Uterus (tissue), 4 donors: ENCODE results near the gene ELOVL4. TPM values are rescaled to one million over a fixed set of nuclear protein-coding genes. Genes with fewer than 3 reads are reported as not detected.

Source experiments
- DNase-seq, 2 donors: peaks; one replicate each; pipeline ENCODE4 v3.0.0-alpha.2; 2019 to 2020
- H3K27ac ChIP-seq, 2 donors: fragments of 200-600 bp; sonication (generic); 1 replicate in 1 of 2; 2 replicates in 1 of 2; pipeline ENCODE4 v1.5.1; 2016 to 2018
- H3K27me3 ChIP-seq, 2 donors: fragments of 200-600 bp; sonication (generic); one replicate each; pipeline ENCODE4 v1.5.1; 2018 to 2019; ENCODE audit warnings: control low read depth in 1 of 2
- H3K36me3 ChIP-seq, 2 donors: fragments of 200-600 bp; sonication (generic); one replicate each; pipeline ENCODE4 v1.5.1; 2019; ENCODE audit warnings: control low read depth in 1 of 2
- H3K4me1 ChIP-seq, 2 donors: fragments of 200-600 bp; sonication (generic); one replicate each; pipeline ENCODE4 v1.5.1; 2018 to 2019; ENCODE audit warnings: control low read depth in 1 of 2
- H3K4me3 ChIP-seq, 2 donors: fragments of 200-600 bp; sonication (generic); 1 replicate in 1 of 2; 2 replicates in 1 of 2; pipeline ENCODE4 v1.5.1; 2018 to 2019; ENCODE audit warnings: mild to moderate bottlenecking in 1 of 2
- H3K9me3 ChIP-seq, 2 donors: fragments of 200-600 bp; sonication (generic); one replicate each; pipeline ENCODE4 v1.5.1; 2019; ENCODE audit warnings: control low read depth in 1 of 2
- CTCF ChIP-seq, 4 experiments: fragments of 200-600 bp in 2 of 4; fragments of 450-650 bp in 2 of 4; sonication (generic) in 2 of 4; IDR thresholded peaks; one replicate each; pipeline ENCODE4 v1.5.1; 2016 to 2019; ENCODE audit warnings: antibody characterized with exemption in 4 of 4, mild to moderate bottlenecking in 2 of 4, moderate library complexity in 1 of 4
- POLR2A ChIP-seq, 2 donors: fragments of 450-650 bp; IDR thresholded peaks; one replicate each; pipeline ENCODE4 v1.6.1; 2016; ENCODE audit warnings: antibody characterized with exemption in 2 of 2, mild to moderate bottlenecking in 1 of 2, moderate library complexity in 1 of 2
- intact Hi-C: fragments of 100-400 bp; cut with DNase I; formaldehyde crosslinking; loops from one replicate; pipeline ENCODE4 v1.15.1; 2023; ENCODE audit warnings: low total_unique reads
- total RNA-seq, 4 donors: library from RNA; depleted of rRNA in 3 of 4; stranded (reverse); fragments of >200 nt in 3 of 4; gene quantifications; one replicate each; pipeline versions ENCODE4 v1.1.0 to v1.2.4, GENCODE V29; 2014 to 2023
- donor health status: DM: yes; HTN: yes; CAD: no.

Gene ELOVL4
- total RNA-seq, 4 donors from 2014 or later: 1.5 to 11.2 (median 4.2) TPM

DNA sequence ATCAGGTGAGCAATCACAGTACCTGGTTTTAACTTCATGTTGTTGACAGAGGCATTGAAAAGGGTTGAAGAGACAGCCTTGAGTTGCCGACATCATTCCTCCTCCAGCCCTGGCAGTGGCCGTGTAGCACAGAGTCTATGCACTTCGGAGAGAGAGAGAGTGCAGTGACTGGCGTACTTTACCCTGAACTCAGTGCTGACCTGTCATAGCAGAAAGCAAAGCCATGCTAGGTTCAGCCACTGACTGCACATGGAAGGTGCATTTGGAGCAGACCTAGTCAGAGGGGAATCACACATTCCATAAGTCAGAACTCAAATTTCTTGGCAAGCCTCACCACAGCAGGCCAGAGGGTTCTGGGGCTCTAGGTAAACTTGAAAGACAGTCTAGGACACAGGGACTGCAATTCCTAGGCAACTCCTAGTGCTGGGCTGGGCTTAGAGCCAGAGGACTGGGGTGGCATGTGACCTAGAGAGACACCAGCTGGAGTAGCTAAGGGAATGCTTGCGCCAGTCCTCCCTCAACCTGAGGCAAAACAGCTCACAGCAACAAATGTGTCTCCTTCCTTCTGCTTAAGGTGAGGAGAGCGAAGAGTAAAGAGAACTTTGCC lies 69.1 kb downstream of the ELOVL4 start:
- H3K4me3 ChIP-seq: no peak overlapping the region

GRCh38 chr6:79874531-79875134 lies 72.7 kb downstream of the ELOVL4 start:
- H3K27me3 ChIP-seq: no peaks in the 10 kb centered on the region
- intact Hi-C loops: no loop called here
- H3K27ac ChIP-seq: no peak overlapping the region
- H3K9me3 ChIP-seq: no peaks in the 10 kb centered on the region
- no peaks in the 10 kb centered on the region for H3K4me1 ChIP-seq
- no peak for DNase-seq
- TF ChIP-seq POLR2A (IDR thresholded peaks at IDR 0.05): no peak
- no peak for TF ChIP-seq CTCF (IDR thresholded peaks at IDR 0.05)
- H3K4me3 ChIP-seq: no peak overlapping the region
- H3K36me3 ChIP-seq: no peaks in the 10 kb centered on the region

More for the DNA sequence above, 69.1 kb downstream of the ELOVL4 start:
- TF ChIP-seq POLR2A (IDR thresholded peaks at IDR 0.05): no peak
- no peak for TF ChIP-seq CTCF (IDR thresholded peaks at IDR 0.05)
- Histone ChIP-seq H3K27me3 (no peaks in the 10 kb centered on the region), H3K36me3 (no peaks in the 10 kb centered on the region), H3K9me3 (no peaks in the 10 kb centered on the region), H3K4me1 (no peaks in the 10 kb centered on the region), H3K27ac (no peak overlapping the region)
- DNase-seq: no peak
- intact Hi-C loops: no loop called here

GRCh38 chr6:79872986-79873385 lies 74.4 kb downstream of the ELOVL4 start:
- Histone ChIP-seq H3K27ac (no peak overlapping the region), H3K4me3 (no peak overlapping the region), H3K4me1 (no peaks in the 10 kb centered on the region), H3K27me3 (no peaks in the 10 kb centered on the region), H3K36me3 (no peaks in the 10 kb centered on the region), H3K9me3 (no peaks in the 10 kb centered on the region)
- TF ChIP-seq CTCF (IDR thresholded peaks at IDR 0.05): no peak
- TF ChIP-seq POLR2A (IDR thresholded peaks at IDR 0.05): no peak
- intact Hi-C loops: no loop called here
- DNase-seq: no peak

- no peak overlapping the region for H3K4me3 ChIP-seq
- TF ChIP-seq POLR2A (IDR thresholded peaks at IDR 0.05) (no peak), CTCF (IDR thresholded peaks at IDR 0.05) (no peak)
- no peaks in the 10 kb centered on the region for H3K27me3 ChIP-seq
- H3K4me1 ChIP-seq: no peaks in the 10 kb centered on the region
- H3K36me3 ChIP-seq: no peaks in the 10 kb centered on the region
- intact Hi-C loops: no loop called here
- no peak for DNase-seq
- H3K27ac ChIP-seq: no peak overlapping the region
- H3K9me3 ChIP-seq: no peaks in the 10 kb centered on the region
These were observed 75.0 kb downstream of the ELOVL4 start for GRCh38 chr6:79872303-79872702.

GRCh38 chr6:79869600-79870084 lies 77.7 kb downstream of the ELOVL4 start:
- TF ChIP-seq POLR2A (IDR thresholded peaks at IDR 0.05) (no peak), CTCF (IDR thresholded peaks at IDR 0.05) (peak; percentile 73 to 88 (median 78))
- no peaks in the 10 kb centered on the region for H3K27me3 ChIP-seq
- no peak overlapping the region for H3K27ac ChIP-seq
- H3K4me1 ChIP-seq: no peaks in the 10 kb centered on the region
- intact Hi-C loops: no loop called here
- no peaks in the 10 kb centered on the region for H3K9me3 ChIP-seq
- H3K36me3 ChIP-seq: no peaks in the 10 kb centered on the region
- peak overlapping the region in 1 of 2 donors; percentile 7 for H3K4me3 ChIP-seq
- peak; percentile 45 to 72 for DNase-seq
